GM03348 (cell line): Measurements from ENCODE around the gene ITFG1.
A peak's percentile ranks its signal among the peaks of the same experiment; 100 is the strongest.

ENCODE experiments used
- DNase-seq: peaks from one replicate; pipeline ENCODE4 v3.0.0; 2012; ENCODE audit warnings: low spot score

Gene ITFG1

DNA sequence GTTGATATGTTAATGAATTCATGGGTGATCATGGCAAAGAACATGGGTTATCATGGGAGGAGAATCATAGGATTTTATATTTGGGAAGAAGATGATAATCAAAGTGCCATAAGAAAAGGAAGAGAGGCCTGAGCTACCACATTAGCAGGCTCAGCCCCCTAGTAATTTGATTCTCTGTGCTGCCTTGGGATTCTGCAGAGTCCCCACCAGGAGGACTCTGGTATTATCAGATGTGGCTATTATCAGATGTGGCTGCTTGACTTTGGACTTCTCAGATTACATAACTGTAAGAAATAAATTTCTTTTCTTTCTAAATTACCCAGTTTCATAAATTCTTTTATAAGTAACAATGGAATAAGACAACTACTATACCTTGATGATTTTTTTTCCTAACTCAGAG, 137.6 kb downstream of the ITFG1 start:
- no peak for DNase-seq

DNA sequence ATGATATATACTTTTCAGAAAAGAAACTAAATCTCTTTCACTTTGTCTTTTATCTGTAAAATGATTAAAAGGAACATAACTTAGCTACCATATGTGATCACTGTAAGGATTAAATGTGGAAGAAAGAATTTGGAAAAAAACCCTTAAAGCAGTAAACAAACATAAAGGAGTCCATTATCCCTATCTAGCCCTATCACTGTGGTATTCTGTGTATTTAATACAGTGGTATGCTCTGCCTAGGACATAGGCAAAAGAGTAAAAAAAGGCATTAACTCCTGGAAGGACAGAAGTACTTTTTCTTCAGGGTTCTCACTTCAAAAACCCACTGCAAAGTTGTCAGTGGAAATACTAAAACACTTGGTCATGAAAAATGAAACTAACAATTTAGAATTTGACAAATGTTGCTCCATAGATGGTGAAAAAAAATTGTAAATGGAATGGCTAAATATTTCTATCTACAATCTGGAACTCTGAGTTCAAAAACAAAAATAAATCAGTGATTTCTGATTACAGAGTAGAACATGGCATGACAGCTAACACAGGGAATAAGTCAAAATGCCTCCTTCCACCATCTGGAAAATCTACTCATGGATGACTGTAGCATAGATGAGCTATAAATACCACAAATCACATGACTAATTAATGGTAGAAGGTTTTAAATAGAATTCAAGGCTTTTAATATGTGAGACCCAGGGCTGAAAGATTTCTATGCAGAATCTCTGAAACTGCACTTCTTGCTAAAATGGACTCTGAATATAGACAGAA, 140.1 kb downstream of the ITFG1 start:
- peak; percentile 12 for DNase-seq

DNA sequence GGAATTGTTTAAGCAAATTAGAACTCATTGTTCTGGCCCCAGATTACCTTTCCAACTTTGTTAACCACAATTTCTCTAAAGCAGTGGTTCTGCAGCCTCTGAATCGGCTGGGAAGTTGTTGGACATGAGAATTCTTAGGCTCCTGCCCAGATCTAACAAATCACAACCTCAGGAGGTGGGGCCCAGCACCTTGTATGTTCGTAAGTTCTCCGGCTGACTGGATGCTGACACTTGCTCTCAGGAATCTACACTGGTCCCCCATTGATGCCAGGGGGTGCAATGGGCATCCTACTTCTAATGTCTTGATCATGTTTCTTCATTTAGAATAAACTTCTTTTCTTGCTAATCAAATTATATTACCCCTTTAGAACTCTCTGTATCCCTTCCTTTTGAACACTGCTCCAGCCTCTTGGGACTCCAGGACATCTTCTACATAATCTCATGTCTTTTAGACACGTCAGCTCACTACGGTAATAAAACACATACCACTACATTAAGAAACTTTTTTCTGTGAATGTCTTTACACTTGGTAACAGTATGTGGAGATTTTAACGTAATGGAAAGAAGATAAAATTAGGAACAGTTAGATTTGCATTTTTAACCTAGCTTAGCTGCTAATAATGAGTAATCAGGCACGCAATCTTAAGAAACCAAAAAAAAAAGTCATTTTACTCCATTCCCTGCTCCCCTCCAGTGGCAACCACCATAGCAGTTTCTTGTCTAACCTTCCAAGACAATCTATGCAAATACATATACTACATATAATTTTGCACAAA, 143.2 kb downstream of the ITFG1 start:
- DNase-seq = no peak

DNA sequence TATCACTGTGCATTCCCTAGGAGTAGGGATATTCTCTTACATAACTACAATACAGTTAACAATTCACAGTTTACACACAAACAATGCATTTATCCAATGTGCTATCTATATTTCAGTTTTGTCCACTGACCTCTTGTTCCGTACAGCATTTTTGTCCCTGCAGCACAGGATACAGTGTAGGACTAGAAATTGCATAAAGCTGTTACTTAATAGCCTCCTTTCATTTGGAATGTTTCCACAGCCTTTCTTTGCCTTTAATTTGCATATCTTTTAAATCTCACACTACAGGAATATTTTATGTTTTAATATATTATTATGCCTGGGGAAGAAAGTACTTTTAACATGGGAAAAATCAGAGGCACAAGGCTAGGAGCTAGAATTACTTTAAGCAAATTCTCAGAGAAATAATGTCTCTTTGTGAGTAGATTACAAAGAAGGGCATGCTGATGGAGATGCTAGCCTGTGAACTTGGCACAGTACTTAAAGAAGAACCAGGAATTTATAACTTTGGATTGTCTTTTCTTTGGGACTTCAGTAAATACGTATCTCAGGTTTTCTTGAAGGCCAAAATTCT, 144.3 kb downstream of the ITFG1 start:
- no peak for DNase-seq

DNA sequence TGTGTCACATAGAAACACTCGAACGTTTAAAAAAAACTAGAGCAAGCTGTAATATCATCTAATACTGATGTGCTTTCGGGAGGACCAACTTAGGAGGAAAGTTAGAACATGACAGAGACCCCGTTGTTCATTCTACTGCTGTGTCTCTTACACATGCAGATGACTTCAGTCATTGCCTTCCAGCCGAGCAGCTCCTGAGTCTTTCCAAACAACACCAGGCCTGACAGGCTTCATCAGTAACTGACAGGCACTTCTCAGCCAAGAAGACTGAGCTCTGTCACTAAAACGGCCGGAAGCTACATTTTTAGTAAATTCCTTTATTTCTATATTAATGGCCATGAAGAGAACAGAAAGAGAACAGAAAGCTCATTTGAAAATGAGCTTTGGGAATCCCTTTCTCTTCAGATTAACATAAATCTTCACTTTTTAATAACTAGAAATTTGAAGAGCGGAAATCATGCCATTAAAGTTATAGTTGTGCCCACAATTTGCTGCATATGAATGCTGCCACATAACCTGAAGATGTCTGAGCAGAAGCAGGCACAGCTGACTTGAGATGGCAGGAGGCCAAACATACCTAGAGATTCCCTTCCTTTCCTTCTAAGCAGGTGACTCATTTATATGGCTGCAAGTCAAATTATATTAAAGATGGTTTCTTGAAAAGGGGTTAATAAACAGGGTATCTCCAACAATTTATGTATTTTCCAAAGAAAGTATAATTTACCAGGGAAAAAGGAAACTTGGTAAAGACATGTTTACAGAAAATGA, 148.9 kb downstream of the ITFG1 start:
- no peak for DNase-seq

DNA sequence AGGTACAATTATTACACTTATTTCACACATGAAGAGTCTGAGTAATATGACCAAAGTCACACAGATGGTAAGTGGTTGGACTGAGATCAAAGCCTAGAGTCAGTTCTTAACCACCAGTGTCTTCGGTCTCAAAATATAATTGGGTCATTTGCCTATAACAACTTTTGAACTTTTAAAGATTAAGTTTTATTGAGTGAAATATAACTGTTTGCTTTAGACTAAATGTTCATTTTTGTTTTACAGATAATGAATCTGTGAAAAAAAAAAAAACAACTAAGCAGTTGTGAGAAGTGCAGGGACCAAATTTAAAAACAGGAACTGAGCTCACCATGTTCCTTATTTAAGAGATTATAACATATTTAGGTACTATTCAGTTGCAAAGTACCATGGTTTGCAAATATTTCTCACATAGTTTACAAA, 150.1 kb downstream of the ITFG1 start:
- no peak for DNase-seq

DNA sequence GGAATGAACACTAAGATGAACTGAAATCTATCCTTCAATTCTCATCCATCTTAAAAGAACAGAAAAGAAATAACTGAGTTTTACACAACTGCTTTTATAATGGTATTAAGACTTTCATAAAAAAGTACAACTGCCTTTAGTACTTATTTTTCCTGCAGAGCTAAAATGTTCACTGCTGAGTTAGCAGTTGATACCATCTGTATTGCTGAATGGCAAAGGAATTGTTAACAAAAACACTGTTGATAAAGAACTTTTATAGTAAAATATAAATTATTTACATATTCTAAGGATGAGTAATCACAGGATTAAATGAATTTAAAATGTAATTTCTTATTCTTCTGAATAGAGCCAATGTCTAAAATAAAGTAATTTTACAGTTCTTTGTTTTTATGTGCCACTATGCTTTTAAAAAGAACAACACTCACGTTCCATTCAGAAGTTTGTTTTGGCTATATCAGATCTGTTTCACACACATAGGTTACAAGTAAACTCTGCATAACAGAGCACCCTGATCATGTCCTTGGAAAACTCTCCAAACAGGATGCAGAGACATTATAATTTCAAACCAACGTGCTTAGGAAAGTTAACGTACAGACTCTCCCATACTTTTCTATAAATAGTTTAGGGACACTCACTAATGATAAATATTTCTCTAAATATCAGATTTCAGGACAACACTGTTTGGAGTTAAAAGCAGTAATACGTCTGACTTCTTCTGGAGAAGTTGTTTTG, 151.1 kb downstream of the ITFG1 start:
- DNase-seq = no peak

DNA sequence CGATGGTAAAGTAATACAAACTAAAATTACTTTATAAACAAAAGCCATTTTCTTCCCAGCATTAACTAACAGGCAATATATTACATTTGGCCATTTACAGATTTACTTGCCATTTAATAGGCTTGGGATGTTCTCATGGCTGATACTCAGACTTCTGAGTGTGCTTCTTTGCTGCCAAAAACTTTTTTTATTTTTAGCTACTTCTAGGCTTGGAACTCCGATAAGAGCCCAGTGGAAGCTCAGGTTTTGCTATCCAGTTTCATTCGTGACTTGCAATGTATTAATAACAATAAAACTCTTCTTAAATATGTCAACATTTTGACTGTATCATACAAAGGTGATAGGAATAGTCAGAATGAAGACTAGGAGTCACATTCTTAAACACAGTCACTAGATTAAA, 152.3 kb downstream of the ITFG1 start:
- no peak for DNase-seq

DNA sequence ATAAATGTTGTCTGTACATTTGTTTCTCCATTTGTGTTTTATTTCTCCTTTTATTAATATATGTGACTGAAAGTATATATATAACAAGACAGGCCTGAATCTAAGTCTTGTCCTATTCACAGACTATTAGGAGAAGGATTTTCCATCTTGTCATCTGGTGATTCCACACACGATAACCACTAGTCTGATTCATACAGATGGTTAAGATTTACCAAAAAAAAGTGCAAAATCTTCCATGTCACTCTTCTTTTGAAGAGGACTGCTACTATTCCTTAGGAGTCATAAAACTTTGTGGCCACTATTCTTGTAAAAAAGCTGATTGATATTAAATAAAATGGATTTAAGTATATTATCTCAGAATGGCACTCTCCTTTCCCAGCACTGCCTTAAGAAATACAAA, 156.3 kb downstream of the ITFG1 start:
- no peak for DNase-seq

DNA sequence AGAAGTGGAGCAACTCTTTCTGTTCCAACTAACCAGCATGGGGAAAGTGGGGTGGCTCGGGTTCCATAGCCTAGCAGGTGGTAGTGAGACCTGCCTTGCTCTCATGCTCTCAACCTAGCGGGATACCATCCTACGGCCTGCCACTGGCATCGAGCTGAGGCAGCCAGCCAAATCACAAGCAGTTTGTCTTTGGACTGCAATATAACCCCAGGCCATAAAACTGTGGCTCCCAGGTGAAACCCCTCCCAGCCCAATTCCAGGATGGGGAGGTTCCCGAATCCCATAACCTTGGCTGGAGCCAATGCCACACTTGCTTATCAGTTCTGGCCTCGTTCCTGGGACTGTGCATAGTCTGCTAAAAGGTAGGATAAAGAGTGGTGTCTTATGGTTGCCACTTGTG, 161.3 kb downstream of the ITFG1 start:
- DNase-seq = no peak

DNA sequence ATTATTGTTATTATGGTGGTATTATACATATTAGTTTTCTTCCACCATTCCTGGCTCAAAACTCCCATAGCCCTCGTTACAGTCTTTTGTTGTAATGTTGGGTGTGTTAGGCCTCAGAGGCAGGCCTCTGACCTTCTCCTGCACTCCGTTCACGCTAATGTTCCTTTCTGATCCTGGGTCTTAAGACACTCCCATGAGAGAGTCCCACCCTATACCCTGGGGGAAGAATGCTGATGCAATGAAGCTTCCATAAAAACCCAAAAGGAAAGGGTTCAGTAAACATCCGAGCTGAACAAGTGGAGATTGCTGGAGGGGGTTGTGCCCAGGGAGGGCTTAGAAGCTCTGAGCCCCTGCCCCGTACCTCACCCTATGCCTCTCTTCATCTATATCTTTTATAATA, 175.9 kb downstream of the ITFG1 start:
- DNase-seq = no peak

DNA sequence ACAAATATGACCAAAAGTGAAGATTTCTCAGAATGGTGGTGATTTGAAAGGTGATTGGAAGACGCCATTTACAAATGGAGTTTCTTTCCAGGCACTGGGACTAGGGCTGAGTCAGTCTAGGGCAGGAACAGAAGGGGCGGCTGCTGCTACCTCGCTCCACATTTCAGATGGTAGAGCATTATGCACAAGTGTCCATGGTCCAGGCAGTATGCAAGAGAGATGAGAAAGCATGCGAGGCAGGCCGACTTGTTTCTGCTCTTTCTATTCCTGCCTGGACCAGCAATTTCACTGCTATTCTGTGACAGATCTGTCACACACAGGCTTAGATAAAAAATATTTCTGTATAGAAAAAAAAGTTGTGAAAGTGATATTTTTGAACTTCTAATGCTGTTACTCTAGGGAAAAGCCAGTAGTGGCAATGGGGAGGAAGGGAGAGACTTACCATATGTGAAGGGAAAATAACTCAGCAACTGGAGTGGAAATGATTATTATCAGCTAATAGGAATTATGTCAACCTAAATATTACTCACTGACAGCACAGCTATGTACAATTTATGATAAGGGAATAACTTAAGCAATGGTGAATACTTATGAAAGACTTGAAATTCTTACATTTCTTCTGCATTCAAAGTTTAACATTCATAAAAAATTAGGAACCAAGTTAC, 182.4 kb downstream of the ITFG1 start:
- no peak for DNase-seq

DNA sequence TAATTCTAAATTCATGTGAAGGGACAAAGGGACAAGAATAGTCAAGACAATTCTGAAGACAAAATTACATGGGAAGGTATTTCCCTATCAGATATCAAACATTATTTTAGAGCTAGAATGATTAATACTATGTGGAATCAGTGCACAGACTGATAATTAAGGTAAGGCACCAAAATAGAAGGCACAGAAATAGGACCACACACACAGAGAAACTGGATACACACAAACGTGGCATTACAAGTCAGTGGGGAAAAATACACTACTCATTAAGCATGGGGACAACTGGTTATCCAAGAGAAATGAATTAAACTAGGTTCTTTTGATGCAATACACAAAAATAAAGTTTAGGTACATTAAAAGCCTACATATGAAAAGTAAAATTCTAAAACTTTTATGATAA, 184.3 kb downstream of the ITFG1 start:
- no peak for DNase-seq

DNA sequence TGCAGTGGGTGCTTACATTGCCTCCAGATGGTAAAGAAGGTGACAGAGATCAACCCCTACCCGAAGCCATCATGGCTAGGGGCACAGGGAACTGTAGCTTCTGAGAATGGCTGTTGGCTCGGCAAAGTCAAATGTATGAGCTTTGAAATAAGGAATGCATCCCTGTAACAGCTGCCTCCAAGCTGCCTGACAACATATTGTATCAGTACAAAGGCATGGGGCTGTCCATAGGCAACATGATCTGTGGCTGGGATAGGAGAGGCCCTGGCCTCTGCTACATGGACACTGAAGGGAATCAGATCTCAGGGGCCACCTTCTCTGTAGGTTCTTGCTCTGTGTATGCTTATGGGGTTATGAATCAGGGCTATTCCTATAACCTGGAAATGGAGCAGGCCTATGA, 197.9 kb downstream of the ITFG1 start:
- DNase-seq = no peak

DNA sequence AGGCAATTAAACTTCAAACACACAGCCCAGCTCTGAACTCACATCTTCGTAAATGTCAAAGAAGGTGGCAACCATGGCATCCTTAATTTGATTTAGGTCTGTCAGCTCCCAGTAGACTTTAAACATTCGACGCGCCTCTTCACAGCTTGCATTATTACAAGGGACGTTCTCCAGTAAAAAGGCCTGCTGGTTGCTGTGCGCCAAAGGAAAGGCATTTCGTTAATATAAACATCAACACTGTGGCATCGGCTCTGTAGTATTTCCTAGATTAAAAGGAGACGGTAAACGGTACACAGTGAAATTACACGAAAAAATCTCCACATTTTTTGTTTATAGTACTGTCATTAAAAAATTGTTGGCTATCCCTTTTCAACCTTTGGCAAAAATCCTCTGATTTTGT, 200.4 kb downstream of the ITFG1 start:
- no peak for DNase-seq

DNA sequence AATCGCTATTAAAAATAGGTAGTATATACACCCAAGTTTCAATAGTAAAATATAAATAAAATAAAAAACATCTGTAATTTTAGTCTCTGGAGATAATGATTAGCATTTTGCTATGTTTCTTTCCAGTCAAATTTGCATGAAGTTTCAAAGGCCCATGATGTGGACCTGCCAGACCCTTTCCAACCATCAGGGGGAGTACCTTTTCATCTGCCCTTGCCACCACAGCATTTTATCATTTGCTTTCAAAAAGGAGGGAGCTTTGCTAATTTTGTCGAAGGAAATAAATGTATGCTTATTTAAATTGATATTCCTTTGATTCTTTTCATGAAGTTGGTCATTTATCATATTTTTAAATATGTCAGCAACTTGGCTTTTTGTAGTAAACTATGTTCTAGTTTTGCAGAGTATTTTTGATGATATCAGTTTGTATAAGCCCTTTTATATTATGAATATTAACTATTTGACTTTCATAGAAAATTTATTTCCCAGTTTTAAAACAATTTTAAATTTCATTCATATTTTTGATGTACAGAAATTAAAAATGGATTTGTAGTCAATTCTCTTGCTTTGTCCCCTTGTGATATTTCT, 201.9 kb downstream of the ITFG1 start:
- peak; percentile 34 for DNase-seq

DNA sequence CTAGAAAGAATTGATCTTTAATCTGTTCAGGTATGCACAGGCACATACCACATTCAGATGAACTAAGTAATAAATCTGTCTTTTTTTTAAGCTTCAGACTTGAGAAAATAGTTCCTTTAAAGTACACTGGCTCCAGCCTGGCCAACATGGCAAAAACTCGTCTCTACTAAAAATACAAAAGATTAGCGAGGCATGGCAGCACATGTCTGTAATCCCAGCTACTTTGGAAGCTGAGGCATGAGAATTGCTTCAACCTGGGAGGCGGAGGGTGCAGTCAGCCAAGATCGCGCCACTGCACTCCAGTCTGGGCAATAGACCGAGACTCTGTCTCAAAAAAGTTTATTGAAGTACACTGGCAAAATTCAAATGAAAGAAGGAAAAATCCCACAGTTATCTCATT, 206.1 kb downstream of the ITFG1 start:
- DNase-seq = no peak

DNA sequence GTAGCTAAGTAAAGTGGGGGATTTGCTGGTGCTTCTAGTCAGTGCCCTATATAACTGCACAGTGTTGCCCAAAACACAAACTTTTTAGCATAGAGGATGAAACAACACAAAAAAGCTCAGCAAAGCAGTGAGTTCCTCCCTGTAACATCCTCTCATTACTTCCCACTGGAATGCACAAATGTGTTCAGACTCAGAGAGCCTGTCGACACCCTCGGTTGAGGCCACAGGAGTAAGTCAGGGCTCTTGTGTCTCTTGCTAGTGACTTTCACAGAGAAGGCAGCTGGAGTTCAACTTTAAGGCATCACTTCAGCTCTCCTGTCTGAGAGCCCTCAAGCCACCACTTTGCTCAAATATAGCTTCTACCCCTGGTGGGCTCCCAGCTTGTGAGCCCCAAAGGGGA, 209.9 kb downstream of the ITFG1 start:
- no peak for DNase-seq

DNA sequence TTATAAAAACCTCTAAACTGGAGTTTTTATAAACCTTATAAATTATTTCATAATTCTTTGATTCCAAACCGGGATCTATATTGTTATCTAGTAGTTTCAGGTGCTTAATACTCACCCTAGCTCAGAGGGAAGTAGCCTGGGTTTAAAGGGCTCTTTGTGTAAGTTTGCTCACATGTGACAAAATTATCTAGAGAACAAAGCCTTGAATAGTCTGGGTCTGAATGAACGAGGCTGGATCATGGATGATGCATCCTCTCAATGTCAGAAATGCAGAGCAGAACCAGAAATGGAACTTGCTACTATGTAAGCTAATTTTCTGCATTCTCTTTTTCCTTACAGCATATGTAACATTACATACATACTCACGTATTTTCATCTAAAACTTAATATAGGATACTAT, 213.2 kb downstream of the ITFG1 start:
- DNase-seq = no peak

DNA sequence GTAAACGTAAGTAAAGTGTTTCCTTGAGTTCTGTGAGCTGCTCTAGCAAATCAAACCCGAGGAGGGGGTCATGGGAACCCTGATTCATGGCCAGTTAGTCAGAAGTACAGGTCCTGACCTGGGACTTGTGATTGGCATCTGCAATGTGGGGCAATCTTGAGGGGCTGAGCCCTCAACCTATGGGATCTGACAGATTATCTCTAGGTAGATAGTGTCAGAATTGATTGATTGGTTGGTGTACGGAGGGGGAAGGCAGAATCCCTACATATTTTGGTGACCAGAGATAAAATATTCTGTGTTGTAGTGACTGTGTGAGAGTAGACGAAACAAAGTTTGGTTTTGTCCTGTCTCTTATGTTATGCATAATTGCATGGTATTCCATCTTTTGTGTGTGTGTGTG, 216.7 kb downstream of the ITFG1 start:
- DNase-seq = no peak

DNA sequence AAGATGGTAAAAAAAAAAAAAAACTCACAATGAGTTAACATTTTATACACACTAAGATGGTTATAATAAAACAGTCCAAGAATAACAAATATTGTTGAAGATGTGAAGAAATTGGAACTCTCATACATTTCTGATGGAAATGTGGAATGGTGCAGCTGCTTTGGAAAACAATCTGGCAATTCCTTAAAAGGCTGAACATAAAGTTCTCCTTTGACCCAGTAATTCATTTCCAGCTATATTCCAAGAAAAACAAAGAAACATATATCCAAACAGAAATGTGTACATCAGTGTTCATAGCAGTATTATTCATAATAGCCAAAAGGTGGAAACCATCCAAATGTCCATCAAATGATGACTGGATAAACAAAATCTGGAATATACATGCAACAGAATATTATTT, 219.8 kb downstream of the ITFG1 start:
- no peak for DNase-seq
